Transverse colon (tissue), 4 donors: Measurements from ENCODE around the gene IFITM1. TPM values are rescaled to one million over a fixed set of nuclear protein-coding genes. Genes with fewer than 3 reads are reported as not detected.
"Not testable (repeated sequence)": the region's sequence is repeated elsewhere in the genome, so short reads cannot be mapped to it uniquely, and the experiment has no call there.

Experiments used
- DNase-seq: peaks from one replicate; pipeline ENCODE4 v3.0.0-alpha.2; 2019
- H3K27ac ChIP-seq, 4 donors: fragments of 200-600 bp; sonication (generic); 2 replicates each; pipeline ENCODE4 v1.5.1; 2016 to 2018; ENCODE audit warnings: inconsistent platforms in 4 of 4
- H3K27me3 ChIP-seq: fragments of 200-600 bp; sonication (generic); 2 replicates; pipeline ENCODE4 v1.5.1; 2017; ENCODE audit warnings: inconsistent platforms
- H3K36me3 ChIP-seq, 4 donors: fragments of 200-600 bp; sonication (generic); 2 replicates each; pipeline ENCODE4 v1.5.1; 2017 to 2019; ENCODE audit warnings: inconsistent platforms in 4 of 4
- H3K4me1 ChIP-seq, 4 donors: fragments of 200-600 bp; sonication (generic); 2 replicates each; pipeline ENCODE4 v1.5.1; 2017 to 2020; ENCODE audit warnings: inconsistent platforms in 4 of 4
- H3K4me3 ChIP-seq, 4 donors: fragments of 200-600 bp; sonication (generic); 1 replicate in 1 of 4; 2 replicates in 3 of 4; pipeline versions ENCODE4 v1.5.1 to v1.6.1; 2017 to 2019; ENCODE audit warnings: inconsistent platforms in 4 of 4
- H3K9me3 ChIP-seq, 2 donors: fragments of 200-600 bp; sonication (generic); 2 replicates each; pipeline ENCODE4 v1.5.1; 2017 to 2019; ENCODE audit warnings: inconsistent platforms in 2 of 2
- CTCF ChIP-seq, 5 experiments: fragments of 200-600 bp in 3 of 5; fragments of 450-650 bp in 2 of 5; sonication (generic) in 3 of 5; IDR thresholded peaks; 1 replicate in 2 of 5; 2 replicates in 3 of 5; pipeline ENCODE4 v1.5.1; 2016 to 2017; ENCODE audit warnings: antibody characterized with exemption in 5 of 5, inconsistent platforms in 3 of 5, mild to moderate bottlenecking in 2 of 5, moderate library complexity in 1 of 5
- EP300 ChIP-seq: sonication (generic); formaldehyde crosslinking; IDR thresholded peaks from one replicate; pipeline ENCODE4 v1.6.1; 2017; ENCODE audit warnings: antibody characterized with exemption, low read depth
- POLR2A ChIP-seq: fragments of 450-650 bp; IDR thresholded peaks from one replicate; pipeline ENCODE4 v1.6.1; 2016; ENCODE audit warnings: antibody characterized with exemption, mild to moderate bottlenecking, moderate library complexity
- POLR2AphosphoS5 ChIP-seq, 3 donors: sonication (generic); formaldehyde crosslinking; IDR thresholded peaks; one replicate each; pipeline ENCODE4 v1.6.1; 2016; ENCODE audit warnings: antibody characterized with exemption in 3 of 3
- WGBS, 2 donors: methylation state at CpG; one replicate each; pipeline ENCODE4 v1.1.5; 2018; ENCODE audit warnings: low coverage in 1 of 2; 5-methylcytosine and 5-hydroxymethylcytosine counted together
- in situ Hi-C, 4 donors: fragments of 200-750 bp; cut with MboI; loops; one replicate each; pipeline versions ENCODE4 v1.15.0 to v1.15.1; 2017; ENCODE audit warnings: low sequenced_read_pairs in 3 of 4, low pct_ligation_motif_present in 1 of 4, low pct_unique_long_range_greater_than_20kb in 1 of 4
- intact Hi-C: fragments of 100-400 bp; cut with DNase I; formaldehyde crosslinking; loops from one replicate; pipeline ENCODE4 v1.15.1; 2023; ENCODE audit warnings: low total_unique reads
- total RNA-seq, 4 donors: library from RNA; depleted of rRNA; stranded (reverse); fragments of >200 nt; gene quantifications; one replicate each; pipeline ENCODE4 v1.1.0, GENCODE V29; 2016

IFITM1 gene
- total RNA-seq, 4 donors from 2014 or later: 19.9 to 109 (median 60.5) TPM

- H3K4me3 ChIP-seq: peak overlapping the region in 2 of 4 donors; percentile 2 to 15
- WGBS, 2 donors: 66 to 69% methylated on average over 7 to 14 of the region's 14 CpGs
- intact Hi-C loops (no loop called here), in situ Hi-C loops (no loop called here)
- H3K4me1 ChIP-seq: peaks cover 17 to 58% (median 45%) of the 10 kb centered on the region in 4 donors
- H3K27ac ChIP-seq: peak overlapping the region; percentile 88 to 90 (median 89)
- H3K36me3 ChIP-seq: no peaks in the 10 kb centered on the region
- no peaks in the 10 kb centered on the region for H3K9me3 ChIP-seq
- TF ChIP-seq POLR2AphosphoS5 (IDR thresholded peaks at IDR 0.05): peak in 1 of 3 donors; percentile 28
- TF ChIP-seq EP300: no peak
- H3K27me3 ChIP-seq: peaks cover 12% of the 10 kb centered on the region
- DNase-seq: no peak
These were observed 1.6 kb upstream of the IFITM1 start for GRCh38 chr11:312092-312816.

GRCh38 chr11:313304-313786 lies 495 bp upstream of the IFITM1 start:
- H3K4me3 ChIP-seq: peak overlapping the region in 3 of 4 donors; percentile 39 to 49 (median 45)
- DNase-seq: no peak
- WGBS, 2 donors: 58% methylated on average over 4 of the region's 8 CpGs; no CpG with 5 or more reads in 1 of the 2 donors
- H3K27me3 ChIP-seq: peaks cover 12% of the 10 kb centered on the region
- no peaks in the 10 kb centered on the region for H3K9me3 ChIP-seq
- intact Hi-C loops (no loop called here), in situ Hi-C loops (no loop called here)
- TF ChIP-seq EP300 (no peak), POLR2AphosphoS5 (IDR thresholded peaks at IDR 0.05) (no peak), CTCF (IDR thresholded peaks at IDR 0.05) (no peak), POLR2A (no peak)
- peaks cover 20 to 57% (median 45%) of the 10 kb centered on the region in 4 donors for H3K4me1 ChIP-seq
- peak overlapping the region; percentile 88 to 90 (median 89) for H3K27ac ChIP-seq
- H3K36me3 ChIP-seq: no peaks in the 10 kb centered on the region

- DNase-seq, intact Hi-C loops, H3K9me3 ChIP-seq, H3K36me3 ChIP-seq, in situ Hi-C loops: not testable (repeated sequence)
- H3K4me3 ChIP-seq: peak overlapping the region; percentile 24 to 49 (median 42)
- peaks cover 18 to 55% (median 39%) of the 10 kb centered on the region in 4 donors for H3K4me1 ChIP-seq
- H3K27me3 ChIP-seq: peaks cover 12% of the 10 kb centered on the region
- H3K27ac ChIP-seq: peak overlapping the region; percentile 88 to 90 (median 89)
- 53% methylated on average over 3 of the region's 6 CpGs; no CpG with 5 or more reads in 1 of the 2 donors for WGBS, 2 donors
These were observed 675 bp downstream of the IFITM1 start for GRCh38 chr11:314554-314875.

- intact Hi-C loops: no loop called here
- Histone ChIP-seq H3K9me3 (no peaks in the 10 kb centered on the region), H3K36me3 (no peaks in the 10 kb centered on the region), H3K4me1 (peaks cover 13 to 53% (median 33%) of the 10 kb centered on the region in 4 donors), H3K27ac (peak overlapping the region; percentile 88 to 90 (median 89)), H3K4me3 (peak overlapping the region; percentile 27 to 49 (median 42)), H3K27me3 (peaks cover 12% of the 10 kb centered on the region)
- in situ Hi-C loops: no loop called here
- no peak for TF ChIP-seq POLR2A
- TF ChIP-seq POLR2AphosphoS5 (IDR thresholded peaks at IDR 0.05): peak in 1 of 3 donors; percentile 5
- 44% methylated on average over 9 of the region's 9 CpGs; no CpG with 5 or more reads in 1 of the 2 donors for WGBS, 2 donors
- no peak for DNase-seq
These were observed 1.2 kb downstream of the IFITM1 start for GRCh38 chr11:315051-315481.

GRCh38 chr11:315516-315994 lies 1.7 kb downstream of the IFITM1 start:
- 60% methylated on average over 15 of the region's 32 CpGs; no CpG with 5 or more reads in 1 of the 2 donors for WGBS, 2 donors
- H3K4me3 ChIP-seq: peak overlapping the region; percentile 27 to 49 (median 42)
- H3K27me3 ChIP-seq: peaks cover 12% of the 10 kb centered on the region
- no peak for TF ChIP-seq CTCF (IDR thresholded peaks at IDR 0.05)
- TF ChIP-seq POLR2AphosphoS5 (IDR thresholded peaks at IDR 0.05): no peak
- TF ChIP-seq POLR2A: no peak
- TF ChIP-seq EP300: no peak
- H3K4me1 ChIP-seq: peaks cover 13 to 53% (median 33%) of the 10 kb centered on the region in 4 donors
- H3K9me3 ChIP-seq: no peaks in the 10 kb centered on the region
- H3K27ac ChIP-seq: peak overlapping the region; percentile 88 to 90 (median 89)
- intact Hi-C loops: no loop called here
- no peak for DNase-seq
- no peaks in the 10 kb centered on the region for H3K36me3 ChIP-seq
- in situ Hi-C loops: no loop called here
